ENCODE measurements around the gene PCDHA7.

DNA sequence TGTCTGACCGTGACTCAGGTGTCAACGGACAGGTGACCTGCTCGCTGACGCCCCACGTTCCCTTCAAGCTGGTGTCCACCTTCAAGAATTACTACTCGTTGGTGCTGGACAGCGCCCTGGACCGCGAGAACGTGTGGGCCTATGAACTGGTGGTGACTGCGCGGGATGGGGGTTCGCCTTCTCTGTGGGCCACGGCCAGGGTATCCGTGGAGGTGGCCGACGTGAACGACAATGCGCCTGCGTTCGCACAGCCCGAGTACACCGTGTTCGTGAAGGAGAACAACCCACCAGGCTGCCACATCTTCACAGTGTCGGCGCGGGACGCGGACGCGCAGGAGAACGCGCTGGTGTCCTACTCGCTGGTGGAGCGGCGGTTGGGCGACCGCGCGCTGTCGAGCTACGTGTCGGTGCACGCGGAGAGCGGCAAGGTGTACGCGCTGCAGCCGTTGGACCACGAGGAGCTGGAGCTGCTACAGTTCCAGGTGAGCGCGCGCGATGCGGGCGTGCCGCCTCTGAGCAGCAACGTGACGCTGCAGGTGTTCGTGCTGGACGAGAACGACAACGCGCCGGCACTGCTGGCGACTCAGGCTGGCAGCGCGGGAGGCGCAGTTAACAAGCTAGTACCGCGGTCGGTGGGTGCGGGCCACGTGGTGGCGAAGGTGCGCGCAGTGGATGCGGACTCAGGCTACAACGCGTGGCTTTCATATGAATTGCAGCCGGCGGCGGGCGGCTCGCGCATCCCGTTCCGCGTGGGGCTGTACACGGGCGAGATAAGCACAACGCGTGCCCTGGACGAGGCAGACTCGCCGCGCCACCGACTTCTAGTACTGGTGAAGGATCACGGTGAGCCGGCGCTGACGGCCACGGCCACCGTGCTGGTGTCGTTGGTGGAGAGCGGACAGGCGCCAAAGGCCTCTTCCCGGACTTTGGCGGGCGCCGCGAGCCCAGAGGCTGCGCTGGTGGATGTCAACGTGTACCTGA lies 36.4 kb downstream of the PCDHA7 start:
- TF ChIP-seq POLR2A (IDR thresholded peaks at IDR 0.05; ENCODE audit: low read depth) (no peak), EP300 (IDR thresholded peaks at IDR 0.05) (no peak), POLR2AphosphoS5 (IDR thresholded peaks at IDR 0.05) (no peak)
- TF ChIP-seq, protein P1, sequence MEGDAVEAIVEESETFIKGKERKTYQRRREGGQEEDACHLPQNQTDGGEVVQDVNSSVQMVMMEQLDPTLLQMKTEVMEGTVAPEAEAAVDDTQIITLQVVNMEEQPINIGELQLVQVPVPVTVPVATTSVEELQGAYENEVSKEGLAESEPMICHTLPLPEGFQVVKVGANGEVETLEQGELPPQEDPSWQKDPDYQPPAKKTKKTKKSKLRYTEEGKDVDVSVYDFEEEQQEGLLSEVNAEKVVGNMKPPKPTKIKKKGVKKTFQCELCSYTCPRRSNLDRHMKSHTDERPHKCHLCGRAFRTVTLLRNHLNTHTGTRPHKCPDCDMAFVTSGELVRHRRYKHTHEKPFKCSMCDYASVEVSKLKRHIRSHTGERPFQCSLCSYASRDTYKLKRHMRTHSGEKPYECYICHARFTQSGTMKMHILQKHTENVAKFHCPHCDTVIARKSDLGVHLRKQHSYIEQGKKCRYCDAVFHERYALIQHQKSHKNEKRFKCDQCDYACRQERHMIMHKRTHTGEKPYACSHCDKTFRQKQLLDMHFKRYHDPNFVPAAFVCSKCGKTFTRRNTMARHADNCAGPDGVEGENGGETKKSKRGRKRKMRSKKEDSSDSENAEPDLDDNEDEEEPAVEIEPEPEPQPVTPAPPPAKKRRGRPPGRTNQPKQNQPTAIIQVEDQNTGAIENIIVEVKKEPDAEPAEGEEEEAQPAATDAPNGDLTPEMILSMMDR (IDR thresholded peaks at IDR 0.05): no peak

Measured in esophagus muscularis mucosa (tissue), 4 donors.